Activated B cell treated with CpG ODN at 0.5 μM for 24 hours (primary cell): ENCODE results near the gene ABCB9. TPM values are rescaled to one million over a fixed set of nuclear protein-coding genes. Genes with fewer than 3 reads are reported as not detected.
"Not testable (repeated sequence)": the region's sequence is repeated elsewhere in the genome, so short reads cannot be mapped to it uniquely, and the experiment has no call there.

Experiments used
- ATAC-seq: fragments of 200-7000 bp; cut with Tn5 transposase; one replicate; pipeline ENCODE4 v1.10.0; 2021; ENCODE audit warnings: low read depth, mild to moderate bottlenecking, moderate library complexity
- CTCF ChIA-PET: fragments of 350-600 bp; sonication (Branson Sonifier 250); formaldehyde crosslinking; loops from one replicate; lab custom pipeline; 2021; ENCODE audit warnings: antibody characterized with exemption; lab: Charles Lee
- POLR2A ChIA-PET: fragments of 350-600 bp; sonication (Branson Sonifier 250); formaldehyde crosslinking; loops from one replicate; lab custom pipeline; 2021; ENCODE audit warnings: antibody characterized with exemption; lab: Charles Lee
- DNase-seq: peaks from one replicate; pipeline ENCODE4 v3.0.0; 2022
- H3K27ac Mint-ChIP-seq: one replicate; pipeline ENCODE4 v1.8.0; 2020; ENCODE audit warnings: mixed read lengths
- H3K27me3 Mint-ChIP-seq: one replicate; pipeline ENCODE4 v1.8.0; 2021; ENCODE audit warnings: mixed read lengths
- H3K36me3 Mint-ChIP-seq: one replicate; pipeline ENCODE4 v1.8.0; 2021; ENCODE audit warnings: low read depth, mixed read lengths
- H3K4me1 Mint-ChIP-seq: one replicate; pipeline ENCODE4 v1.8.0; 2021; ENCODE audit warnings: mixed read lengths
- H3K4me3 Mint-ChIP-seq: one replicate; pipeline ENCODE4 v1.8.0; 2020; ENCODE audit warnings: mild to moderate bottlenecking, mixed read lengths
- H3K9me3 Mint-ChIP-seq: one replicate; pipeline ENCODE4 v1.8.0; 2020; ENCODE audit warnings: mixed read lengths
- intact Hi-C: fragments of 100-400 bp; cut with micrococcal nuclease; formaldehyde crosslinking; loops from one replicate; pipeline ENCODE4 v1.15.1; 2024
- total RNA-seq: library from RNA; stranded (reverse); gene quantifications from 2 replicates; pipeline ENCODE4 v1.2.3, GENCODE V29; 2022
- TF ChIP-seq, protein P1 (sequence below): fragments of 200-600 bp; IDR thresholded peaks from one replicate; pipeline ENCODE4 v1.8.0; 2022; ENCODE audit warnings: antibody characterized with exemption, mild to moderate bottlenecking

The ABCB9 gene
- 2.0 and 4.6 TPM in 2 replicates for total RNA-seq

GRCh38 chr12:122965851-122966742, at the start of gene ABCB9:
ABCB9 (minus strand) TSS chr12:122966463; CDS start chr12:122960235, 6,228 bp downstream.
- Mint-ChIP-seq H3K4me1 (peaks cover 10% of the 10 kb centered on the region), H3K27ac (peak within 1 kb of the TSS; percentile 32), H3K27me3 (no peaks in the 10 kb centered on the region), H3K4me3 (peak within 1 kb of the TSS; percentile 69), H3K36me3 (no peaks in the 10 kb centered on the region), H3K9me3 (no peaks in the 10 kb centered on the region)
- peak; percentile 99 for ATAC-seq
- TF ChIP-seq, protein P1, sequence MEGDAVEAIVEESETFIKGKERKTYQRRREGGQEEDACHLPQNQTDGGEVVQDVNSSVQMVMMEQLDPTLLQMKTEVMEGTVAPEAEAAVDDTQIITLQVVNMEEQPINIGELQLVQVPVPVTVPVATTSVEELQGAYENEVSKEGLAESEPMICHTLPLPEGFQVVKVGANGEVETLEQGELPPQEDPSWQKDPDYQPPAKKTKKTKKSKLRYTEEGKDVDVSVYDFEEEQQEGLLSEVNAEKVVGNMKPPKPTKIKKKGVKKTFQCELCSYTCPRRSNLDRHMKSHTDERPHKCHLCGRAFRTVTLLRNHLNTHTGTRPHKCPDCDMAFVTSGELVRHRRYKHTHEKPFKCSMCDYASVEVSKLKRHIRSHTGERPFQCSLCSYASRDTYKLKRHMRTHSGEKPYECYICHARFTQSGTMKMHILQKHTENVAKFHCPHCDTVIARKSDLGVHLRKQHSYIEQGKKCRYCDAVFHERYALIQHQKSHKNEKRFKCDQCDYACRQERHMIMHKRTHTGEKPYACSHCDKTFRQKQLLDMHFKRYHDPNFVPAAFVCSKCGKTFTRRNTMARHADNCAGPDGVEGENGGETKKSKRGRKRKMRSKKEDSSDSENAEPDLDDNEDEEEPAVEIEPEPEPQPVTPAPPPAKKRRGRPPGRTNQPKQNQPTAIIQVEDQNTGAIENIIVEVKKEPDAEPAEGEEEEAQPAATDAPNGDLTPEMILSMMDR, result no peak
- CTCF ChIA-PET, result interaction anchor here (0.6 to 1.5 kb wide), 3 partner anchors 101 to 959 kb away, joined by 3 to 4 read pairs (median 3); no protein-coding TSS in a partner anchor
- POLR2A ChIA-PET, result interaction anchor here (0.5 to 3.8 kb wide), 18 partner anchors 9 to 268 kb away, joined by 3 to 33 read pairs (median 4); partner anchors contain the start of genes ARL6IP4, MPHOSPH9, MTRFR and OGFOD2
- DNase-seq, result peak; percentile 88
- intact Hi-C loops, result loop anchor here (1.0 to 2.0 kb wide), 3 partner anchors 8 to 399 kb away; partner anchors contain the start of genes MPHOSPH9, MTRFR and SBNO1

DNA sequence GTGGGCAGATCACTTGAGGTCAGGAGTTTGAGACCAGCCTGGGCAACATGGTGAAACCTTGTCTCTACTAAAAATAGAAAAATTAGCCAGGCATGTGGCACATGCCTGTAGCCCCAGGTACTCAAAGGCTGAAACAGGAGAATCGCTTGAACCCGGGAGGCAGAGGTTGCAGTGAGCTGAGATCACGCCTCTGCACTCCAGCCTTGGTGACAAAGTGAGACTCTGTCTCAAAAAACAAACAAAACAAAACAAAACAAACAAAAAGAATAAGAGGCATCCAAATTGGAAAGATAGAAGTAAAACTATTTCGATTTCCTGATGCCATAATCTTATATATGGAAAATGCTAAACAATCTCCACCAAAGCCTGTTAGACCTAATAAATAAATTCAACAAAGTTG, 48.2 kb upstream of the ABCB9 start:
- POLR2A ChIA-PET, H3K9me3 Mint-ChIP-seq: not testable (repeated sequence)

GRCh38 chr12:123013185-123014095, 47.2 kb upstream of the ABCB9 start:
- no peak overlapping the region for H3K27ac Mint-ChIP-seq
- no peak overlapping the region for H3K4me3 Mint-ChIP-seq
- TF ChIP-seq, protein P1, result no peak
- H3K9me3 Mint-ChIP-seq, result no peaks in the 10 kb centered on the region
- CTCF ChIA-PET, result no interaction called here
- H3K27me3 Mint-ChIP-seq, result no peaks in the 10 kb centered on the region
- intact Hi-C loops, result no loop called here
- H3K36me3 Mint-ChIP-seq, result peaks cover 14% of the 10 kb centered on the region
- POLR2A ChIA-PET, result interaction anchor here (1.0 to 1.4 kb wide), 2 partner anchors 32 to 219 kb away, joined by 3 read pairs; no protein-coding TSS in a partner anchor
- no peak for DNase-seq
- ATAC-seq, result no peak
- H3K4me1 Mint-ChIP-seq, result no peaks in the 10 kb centered on the region

More for the DNA sequence above, 48.2 kb upstream of the ABCB9 start:
- H3K27ac Mint-ChIP-seq, DNase-seq, intact Hi-C loops, H3K4me1 Mint-ChIP-seq, CTCF ChIA-PET, ATAC-seq, H3K27me3 Mint-ChIP-seq, H3K4me3 Mint-ChIP-seq: not testable (repeated sequence)
- peaks cover 10% of the 10 kb centered on the region for H3K36me3 Mint-ChIP-seq

GRCh38 chr12:123011701-123012100, 45.4 kb upstream of the ABCB9 start:
- H3K27me3 Mint-ChIP-seq, result no peaks in the 10 kb centered on the region
- no peak for ATAC-seq
- no peak overlapping the region for H3K27ac Mint-ChIP-seq
- POLR2A ChIA-PET, result no interaction called here
- H3K4me3 Mint-ChIP-seq, result no peak overlapping the region
- H3K36me3 Mint-ChIP-seq, result peaks cover 14% of the 10 kb centered on the region
- CTCF ChIA-PET, result no interaction called here
- intact Hi-C loops, result no loop called here
- DNase-seq, result no peak
- no peaks in the 10 kb centered on the region for H3K9me3 Mint-ChIP-seq
- TF ChIP-seq, protein P1, result no peak
- no peaks in the 10 kb centered on the region for H3K4me1 Mint-ChIP-seq

DNA sequence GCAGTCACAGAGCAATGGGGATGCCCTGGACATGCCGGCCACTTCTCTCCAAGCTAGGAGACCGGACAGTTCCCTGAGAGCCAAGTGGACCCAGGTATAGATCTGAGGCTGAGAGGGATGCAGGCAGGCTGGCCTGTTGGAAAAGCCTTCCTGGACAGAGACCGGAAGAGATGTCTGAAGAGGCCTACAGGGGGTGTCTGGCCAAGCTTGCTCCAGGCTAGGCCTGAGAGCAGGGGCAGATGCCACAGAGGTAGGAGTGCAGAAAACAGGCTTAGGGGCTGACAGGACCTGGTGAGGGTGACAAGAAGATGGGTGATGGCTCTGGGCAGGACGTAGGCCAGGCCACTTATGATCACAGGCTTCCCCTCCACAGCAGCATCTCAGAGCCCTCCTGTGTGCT, 44.4 kb upstream of the ABCB9 start:
- intact Hi-C loops, result no loop called here
- H3K27me3 Mint-ChIP-seq, result no peaks in the 10 kb centered on the region
- H3K4me1 Mint-ChIP-seq, result no peaks in the 10 kb centered on the region
- no peaks in the 10 kb centered on the region for H3K9me3 Mint-ChIP-seq
- TF ChIP-seq, protein P1, result no peak
- peaks cover 14% of the 10 kb centered on the region for H3K36me3 Mint-ChIP-seq
- H3K27ac Mint-ChIP-seq, result no peak overlapping the region
- ChIA-PET CTCF (no interaction called here), POLR2A (no interaction called here)
- no peak overlapping the region for H3K4me3 Mint-ChIP-seq
- no peak for DNase-seq
- no peak for ATAC-seq
